ENCODE data around the gene SRC.

The SRC gene

DNA sequence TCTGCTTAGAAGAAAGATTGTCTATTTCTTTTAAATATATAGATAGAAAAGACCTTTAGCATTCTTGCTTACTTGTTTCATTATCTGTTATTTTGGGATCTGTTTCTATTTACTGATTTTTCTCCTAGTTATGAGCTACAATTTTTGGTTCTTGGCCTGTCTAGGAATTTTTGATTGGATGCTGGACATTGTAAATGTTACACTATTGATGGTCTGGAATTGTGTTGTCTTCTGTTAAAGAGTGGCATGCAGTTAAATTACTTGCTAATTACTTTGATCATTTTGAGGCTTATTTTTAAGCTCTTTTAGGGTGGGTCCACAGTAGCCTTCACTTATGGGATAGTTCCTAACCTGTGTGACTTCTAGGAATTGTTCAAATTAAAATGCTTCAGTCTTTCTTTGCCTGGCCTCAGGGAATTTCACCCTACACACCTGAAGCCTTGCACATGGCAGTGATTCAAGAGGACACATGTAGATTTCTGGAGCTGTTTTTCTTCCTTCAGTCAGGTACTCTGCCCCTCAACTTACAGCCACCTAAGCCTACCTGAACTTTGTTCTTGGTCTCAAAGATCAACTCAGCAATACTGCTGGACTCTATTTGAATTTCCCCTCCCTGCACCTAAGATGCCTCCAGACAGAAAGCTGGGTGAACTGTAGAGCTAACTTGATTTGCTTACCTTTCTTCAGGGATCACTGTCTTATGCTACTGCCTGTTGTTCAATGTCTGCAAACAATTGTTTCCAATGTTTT, 108.9 kb downstream of the SRC start:
- no peak for FAIRE-seq
- no peak for DNase-seq (ENCODE audit: insufficient read length, low spot score)
- TF ChIP-seq PAX5 (IDR thresholded peaks at IDR 0.05; ENCODE audit: insufficient read depth, low read length, severe bottlenecking) (no peak), POLR2A (IDR thresholded peaks at IDR 0.05; ENCODE audit: low read depth, low read length) (no peak), POU2F2 (IDR thresholded peaks at IDR 0.05; ENCODE audit: low read depth, low read length) (no peak), SPI1 (IDR thresholded peaks at IDR 0.05; ENCODE audit: low read depth, low read length) (no peak), POLR2AphosphoS5 (IDR thresholded peaks at IDR 0.05; ENCODE audit: low read depth, low read length) (no peak), TAF1 (IDR thresholded peaks at IDR 0.05; ENCODE audit: low read depth, low read length) (no peak)
